NT2/D1 (cell line): ENCODE results near the gene TBC1D22A.

Experiments used
- SUZ12 ChIP-seq: IDR thresholded peaks from 2 replicates; pipeline ENCODE4 v1.6.1; 2011; ENCODE audit not compliant: insufficient read length, insufficient read depth; ENCODE audit errors: extremely low read depth
- YY1 ChIP-seq: IDR thresholded peaks from 2 replicates; pipeline ENCODE4 v1.6.1; 2011; ENCODE audit not compliant: insufficient read length, insufficient read depth
- ZNF274 ChIP-seq: IDR thresholded peaks from 2 replicates; pipeline ENCODE4 v1.6.1; 2011; ENCODE audit warnings: mild to moderate bottlenecking, low read depth, low read length

DNA sequence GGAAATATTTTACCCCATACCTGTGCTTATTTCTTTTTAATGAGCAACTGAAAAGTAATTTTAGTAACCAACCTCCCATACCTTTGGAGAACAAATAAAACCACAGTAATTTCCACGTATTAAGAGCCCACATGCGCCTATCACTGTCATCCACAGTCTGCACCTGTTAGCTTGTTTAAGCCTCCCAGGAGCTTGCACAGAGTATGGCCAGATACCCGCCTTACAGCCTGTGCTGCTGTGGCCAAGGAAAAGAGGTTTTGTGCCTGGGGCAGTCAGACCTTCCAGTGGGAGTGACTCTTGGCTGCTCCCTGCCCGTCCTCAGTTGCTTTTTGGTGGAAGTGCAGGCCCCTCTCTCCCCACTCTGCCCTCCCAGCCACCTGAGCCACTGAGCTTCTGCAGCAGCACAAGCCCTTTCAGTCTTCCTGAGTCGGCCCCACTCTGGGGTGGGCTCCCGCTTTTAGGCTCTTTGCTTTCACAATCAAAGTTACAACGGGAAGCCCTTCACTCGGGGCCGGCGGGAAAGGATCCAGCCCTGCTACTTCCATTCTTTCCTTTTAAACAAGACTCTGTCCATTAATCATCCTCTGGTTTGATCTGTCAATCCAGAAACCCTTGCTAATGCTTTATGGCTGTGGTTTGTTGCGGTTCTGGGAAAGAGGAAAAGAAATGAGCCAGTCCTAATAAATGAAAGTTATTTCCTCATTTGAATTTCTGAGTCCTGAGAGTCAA lies 308.8 kb downstream of the TBC1D22A start:
- no peak for TF ChIP-seq YY1
- no peak for TF ChIP-seq SUZ12
- TF ChIP-seq ZNF274: no peak
